Measurements from ENCODE around the gene DNAH1.

DNAH1 gene

DNA sequence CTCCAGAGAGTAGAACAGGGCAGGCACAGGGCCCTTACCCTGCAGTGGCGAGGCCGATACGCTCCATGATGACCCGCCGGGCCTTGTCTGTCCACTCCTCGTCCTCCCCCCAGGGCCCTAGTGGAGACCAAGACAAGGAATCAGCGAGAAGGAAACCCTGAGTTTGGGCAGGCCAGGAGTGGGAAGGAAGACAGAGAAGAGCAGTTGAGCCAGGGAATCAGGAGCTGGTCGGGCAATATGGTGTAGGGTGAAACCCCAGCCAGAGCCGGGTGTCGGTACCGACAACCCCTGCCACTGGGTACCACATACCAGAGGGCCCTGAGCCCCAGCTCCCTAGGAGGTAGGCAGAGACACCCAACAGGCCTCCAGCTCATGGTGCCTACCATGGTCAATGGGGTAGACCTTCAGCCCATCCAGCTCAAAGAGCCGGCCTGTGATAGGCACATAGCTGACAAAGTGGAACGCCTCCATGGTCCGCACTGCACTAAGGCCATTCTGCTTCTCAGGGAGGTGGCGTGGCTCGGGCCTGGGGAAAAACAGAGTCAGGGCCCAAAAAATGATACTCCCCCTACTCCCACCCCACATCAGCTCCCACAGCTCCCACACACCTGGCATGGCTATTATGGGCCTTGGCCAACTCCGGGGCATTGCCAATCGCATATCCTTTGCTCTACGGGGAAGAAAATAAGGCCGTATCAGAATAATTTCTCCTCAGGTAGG is 90.8 kb downstream of the DNAH1 start:
- DNase-seq = no peak

DNA sequence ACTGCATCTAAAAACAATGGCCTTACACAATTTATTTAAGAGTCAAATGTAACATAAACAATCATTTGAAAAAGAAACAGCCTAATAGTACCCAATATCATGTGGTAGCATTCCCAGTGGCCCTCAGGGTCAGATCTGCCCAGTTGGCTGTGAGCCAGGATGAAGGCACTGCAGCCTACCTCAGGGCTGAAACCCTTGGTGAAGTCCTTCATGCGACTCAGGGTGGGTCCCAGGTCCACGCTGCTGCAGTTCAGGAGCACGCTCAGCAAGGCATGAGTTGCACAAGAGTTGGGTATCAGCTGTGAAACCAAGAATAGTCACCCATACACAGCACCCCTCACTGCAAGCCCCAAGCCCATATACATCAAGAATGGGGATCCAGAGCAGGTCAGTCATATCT is 91.7 kb downstream of the DNAH1 start:
- no peak for DNase-seq

- DNase-seq = no peak
These were observed 92.3 kb downstream of the DNAH1 start for GRCh38 chr3:52408466-52408865.

- DNase-seq = no peak
These were observed 99.7 kb downstream of the DNAH1 start for GRCh38 chr3:52415800-52416199.

DNA sequence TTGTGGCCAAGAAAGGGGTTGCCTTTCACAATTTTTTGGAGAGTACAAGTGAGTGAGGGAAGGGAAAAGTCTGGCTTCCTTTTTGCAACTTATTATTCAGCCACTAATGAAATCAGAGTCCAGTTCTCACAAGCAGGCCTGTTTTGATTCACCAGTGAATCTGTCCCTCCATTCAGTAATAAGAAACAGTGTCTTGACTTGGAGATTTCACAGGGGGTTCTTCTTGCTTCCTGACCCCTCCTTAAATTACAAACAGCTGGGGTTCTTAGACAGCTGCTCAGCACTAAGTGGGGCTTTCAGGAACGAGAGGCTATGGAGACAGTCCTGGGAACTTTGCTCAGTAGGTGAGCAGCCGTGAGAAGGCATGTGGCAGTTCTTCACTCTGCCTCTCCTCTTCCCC is 104.3 kb downstream of the DNAH1 start:
- DNase-seq = peak; percentile 15

DNA sequence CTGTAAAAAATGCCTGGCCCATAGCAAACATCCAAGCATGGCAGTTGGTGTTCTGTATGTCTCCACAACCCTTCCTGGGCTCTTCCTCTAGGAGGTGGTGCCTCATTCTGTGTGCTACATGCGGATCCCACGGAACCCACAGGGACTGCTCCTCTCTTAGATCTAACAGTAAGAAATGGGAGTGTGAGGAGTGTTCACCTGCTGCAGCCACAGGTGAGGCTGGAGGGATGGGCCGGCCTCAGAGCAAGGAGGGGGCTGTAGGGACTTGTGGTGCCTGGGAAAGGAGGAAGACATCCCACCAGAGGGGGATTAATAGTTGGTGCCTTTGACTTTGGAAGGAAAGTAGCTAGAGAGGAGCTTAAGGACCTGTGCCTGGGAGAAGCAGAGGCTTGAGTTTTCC is 106.5 kb downstream of the DNAH1 start:
- DNase-seq = no peak

- no peak for DNase-seq
These were observed 107.1 kb downstream of the DNAH1 start for GRCh38 chr3:52423173-52423572.

DNA sequence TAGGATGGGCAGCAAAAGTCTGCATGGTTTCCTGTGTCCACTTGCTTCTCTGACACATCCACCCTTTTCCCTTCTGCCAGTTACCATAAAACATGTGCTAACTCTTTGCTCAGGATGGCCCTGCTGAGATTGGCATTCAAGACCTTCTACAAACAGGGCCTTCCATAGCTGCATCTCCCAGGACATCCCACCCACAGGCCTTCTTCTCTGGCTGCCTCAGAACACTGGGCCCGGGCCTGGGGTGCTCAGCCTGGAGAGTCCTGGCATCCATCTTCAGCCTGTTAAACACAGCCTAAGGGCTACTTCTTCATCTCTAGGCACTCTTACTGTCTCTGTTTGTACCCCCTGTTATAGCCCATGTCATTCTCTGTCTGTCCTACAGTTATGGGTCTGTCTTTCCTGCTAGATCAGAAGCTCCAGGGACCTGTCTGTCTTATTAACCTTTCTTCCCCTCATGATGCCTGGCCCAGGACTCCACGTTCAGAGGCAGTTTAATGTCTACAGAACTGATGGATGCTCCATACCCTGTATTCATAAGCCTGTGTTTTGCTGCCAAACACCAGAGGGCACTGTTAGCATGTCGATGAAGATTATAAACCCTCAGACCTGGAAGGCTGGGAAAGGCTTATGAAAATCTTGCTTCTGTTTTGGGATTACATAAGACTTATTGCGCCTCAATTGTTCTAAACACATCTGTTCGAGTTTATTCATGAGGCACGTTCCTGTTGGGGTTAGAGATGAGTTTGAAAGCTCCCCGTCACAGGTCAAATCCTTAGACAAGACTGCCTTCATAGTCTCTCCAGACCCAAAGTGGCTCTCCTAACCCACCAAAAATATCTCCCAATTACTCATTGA is 112.3 kb downstream of the DNAH1 start:
- peak; percentile 90 for DNase-seq

GRCh38 chr3:52429031-52429430 is 112.9 kb downstream of the DNAH1 start:
- no peak for DNase-seq

DNA sequence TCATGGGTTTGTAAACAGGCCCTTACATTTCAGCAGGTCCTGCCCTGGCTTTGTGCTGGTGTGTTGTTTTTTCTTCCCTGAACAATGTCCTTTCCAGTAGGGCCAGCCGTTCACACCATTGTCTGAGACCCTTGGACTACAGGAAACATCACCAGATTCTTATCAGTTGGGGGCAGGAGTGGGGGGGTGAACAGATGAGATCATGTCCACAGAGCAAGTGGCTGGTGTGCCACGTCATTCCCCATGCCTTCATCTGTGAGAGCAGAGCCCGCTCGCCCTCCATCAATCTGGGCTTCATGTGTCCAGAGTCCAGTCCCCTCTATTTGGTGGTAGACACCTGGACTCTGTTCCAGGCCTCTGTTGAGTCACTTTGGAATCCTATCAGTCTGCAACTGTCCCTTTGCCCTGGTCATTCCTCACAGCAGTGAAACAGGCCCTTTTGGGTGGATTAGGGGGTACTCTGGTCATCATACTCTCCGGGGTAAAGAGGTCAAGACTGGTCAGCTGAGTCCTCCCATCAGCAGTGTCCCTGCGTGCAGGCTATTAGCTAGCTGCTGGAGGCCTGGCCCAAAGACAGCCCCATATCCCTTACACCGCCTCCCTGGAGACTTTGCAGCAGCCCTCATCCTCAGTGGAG is 113.8 kb downstream of the DNAH1 start:
- DNase-seq = no peak

DNA sequence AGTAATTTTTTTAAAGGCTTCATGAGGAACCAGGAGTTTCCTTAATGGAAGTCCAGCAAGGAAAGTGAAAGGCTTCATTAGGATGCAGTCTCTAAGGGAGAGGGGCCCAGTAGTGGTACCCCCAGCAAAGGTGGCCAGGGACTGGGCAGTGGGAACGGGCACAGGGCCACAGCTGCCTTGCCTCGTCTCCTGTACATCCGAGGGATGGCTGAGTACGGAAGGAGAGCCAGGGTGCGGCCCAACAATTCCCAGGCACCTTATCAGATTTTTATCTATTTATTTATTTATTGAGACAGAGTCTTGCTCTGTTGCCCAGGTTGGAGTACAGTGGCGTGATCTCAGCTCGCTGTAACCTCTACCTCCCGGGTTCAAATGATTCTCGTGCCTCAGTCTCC is 114.3 kb downstream of the DNAH1 start:
- DNase-seq = no peak

GRCh38 chr3:52431459-52432223 is 115.5 kb downstream of the DNAH1 start:
- no peak for DNase-seq

DNA sequence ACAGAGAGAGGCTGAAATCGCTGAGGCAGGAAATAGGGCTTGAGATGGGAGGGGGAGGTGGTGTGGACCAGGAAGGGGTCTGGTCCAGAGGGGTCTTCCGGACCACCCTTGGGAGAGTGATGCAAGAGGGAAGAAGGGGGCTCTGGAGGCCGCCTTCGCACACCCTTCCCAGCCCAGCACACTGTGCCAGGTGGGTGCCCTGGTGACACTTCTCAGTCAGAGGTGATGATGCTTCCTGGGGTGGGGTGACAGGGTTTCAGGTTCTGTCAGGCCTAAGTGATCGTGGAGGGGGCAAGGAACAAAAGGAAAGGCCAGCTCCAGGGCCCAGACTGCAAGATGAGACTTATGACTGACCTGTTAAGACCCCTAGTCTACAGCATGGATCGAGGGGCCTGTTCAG is 116.1 kb downstream of the DNAH1 start:
- no peak for DNase-seq

DNA sequence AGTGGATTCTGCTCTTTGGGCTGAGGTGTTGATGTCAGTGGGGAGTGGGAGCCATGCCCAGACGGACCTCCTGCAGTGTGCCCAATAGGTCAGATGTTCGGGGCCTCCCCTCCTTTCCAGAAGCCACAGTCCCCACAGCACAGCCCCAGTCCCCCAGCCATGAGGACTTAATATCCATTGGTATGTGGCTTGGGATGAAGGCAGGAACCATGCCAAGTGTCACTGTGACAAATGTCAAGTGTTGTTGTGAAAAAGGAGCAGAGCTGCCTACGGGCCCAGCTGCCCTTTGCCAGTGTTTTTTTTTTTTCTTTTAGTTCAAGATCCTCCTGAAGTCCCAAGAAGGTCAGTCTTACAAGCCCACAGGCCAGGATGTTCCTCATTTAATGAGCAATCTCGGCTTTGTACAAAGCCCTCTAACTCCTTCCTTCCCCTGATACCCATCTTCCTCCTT is 116.6 kb downstream of the DNAH1 start:
- no peak for DNase-seq

- peak; percentile 63 for DNase-seq
These were observed 117.3 kb downstream of the DNAH1 start for GRCh38 chr3:52433328-52433995.

DNA sequence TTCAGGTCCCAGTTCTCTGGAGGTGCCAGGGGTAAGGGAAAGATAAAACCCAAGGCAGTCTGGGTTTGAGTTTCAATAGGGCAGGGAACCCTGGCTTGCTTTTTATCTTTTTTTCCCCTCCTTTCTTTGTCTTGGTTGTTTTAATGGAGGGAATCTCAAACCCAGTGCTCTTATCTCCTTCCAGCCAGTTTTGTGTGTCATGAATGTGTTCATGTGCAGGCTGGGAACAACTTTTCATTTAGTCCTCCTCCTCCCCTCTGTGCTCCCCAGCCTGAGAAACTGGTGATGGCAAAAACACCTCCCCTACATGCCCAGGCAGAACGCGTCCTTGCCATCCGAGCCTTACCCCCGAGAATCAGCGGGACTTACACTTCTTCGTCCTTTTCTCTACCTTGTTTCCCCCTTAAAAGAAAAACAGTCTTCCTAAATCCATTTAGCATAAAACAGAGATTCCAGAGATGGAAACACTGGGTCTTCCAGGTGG is 117.9 kb downstream of the DNAH1 start:
- no peak for DNase-seq

DNA sequence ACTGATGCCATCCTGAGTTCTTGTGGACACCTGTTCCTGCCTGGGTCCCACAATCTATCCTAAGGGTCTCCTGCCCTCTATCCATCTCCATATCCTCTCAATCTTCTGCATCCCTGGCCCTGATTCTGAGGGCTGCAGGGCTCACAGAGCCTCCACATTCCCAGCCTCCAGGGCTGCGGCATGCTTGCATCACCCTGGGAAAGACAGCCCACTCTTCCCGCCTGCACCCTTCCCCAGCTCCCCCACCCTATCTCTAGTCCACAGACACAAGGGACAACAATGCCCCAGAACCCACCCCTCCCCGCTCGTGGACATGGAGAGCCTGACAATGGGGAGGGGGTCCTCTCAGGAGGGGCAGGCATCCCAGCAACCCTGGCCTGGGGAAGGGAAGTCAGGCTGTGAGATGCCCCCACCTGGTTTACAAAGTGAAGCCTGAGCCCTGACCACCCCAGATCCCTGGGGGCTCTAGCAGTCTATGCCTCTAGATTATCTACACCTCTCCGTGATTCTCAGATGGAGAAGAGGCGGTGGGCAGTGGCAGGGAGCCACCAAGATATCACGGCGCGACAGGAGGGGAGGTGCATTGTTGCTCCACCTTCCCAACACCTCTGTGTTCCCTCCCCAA is 118.5 kb downstream of the DNAH1 start:
- no peak for DNase-seq

GRCh38 chr3:52435246-52436101 is 119.4 kb downstream of the DNAH1 start:
- DNase-seq = no peak

DNA sequence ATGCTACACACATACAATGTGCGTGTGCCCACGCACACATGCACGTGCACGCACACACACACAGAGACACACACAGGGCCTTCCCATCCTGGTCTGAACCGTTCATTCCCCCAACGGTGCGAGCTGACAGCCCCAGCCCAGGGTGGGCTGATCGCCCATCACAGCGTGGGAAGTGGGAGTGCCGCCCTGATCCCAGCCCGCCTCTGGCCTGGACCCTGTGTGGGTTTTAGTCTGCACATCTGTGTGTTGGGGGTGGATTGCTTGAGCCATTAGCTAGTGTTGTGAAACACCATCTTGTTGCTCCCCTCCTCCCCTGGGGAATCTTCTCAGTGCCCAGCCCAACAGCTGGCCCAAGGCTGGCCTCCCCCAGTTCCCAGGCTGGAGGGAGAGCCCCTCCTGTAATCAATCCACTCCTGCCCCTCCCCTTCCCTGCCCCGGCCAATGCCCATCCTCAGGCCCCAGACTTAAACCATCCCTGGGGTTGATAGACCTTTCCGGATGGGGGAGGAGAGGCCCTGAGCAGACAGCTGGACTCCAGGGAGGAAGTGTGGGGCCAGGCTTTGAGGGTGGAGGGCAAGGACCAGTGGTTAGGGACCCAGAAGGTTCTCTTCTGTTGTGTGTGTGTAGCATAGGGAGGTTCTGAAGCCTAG is 120.5 kb downstream of the DNAH1 start:
- DNase-seq = peak; percentile 54

All from eye (tissue), 1 donor.